Activated T-cell treated with anti-CD3 and anti-CD28 coated beads, Interleukin-2, amount 50 U/mL, for 1 hour (primary cell): ENCODE results near the gene CRY1.
"Not testable (repeated sequence)": the region's sequence is repeated elsewhere in the genome, so short reads cannot be mapped to it uniquely, and the experiment has no call there.

Source experiments
- DNase-seq: peaks from one replicate; pipeline ENCODE4 v3.0.0-alpha.2; 2020

CRY1 gene

GRCh38 chr12:107057071-107057834 is 36.1 kb downstream of the CRY1 start:
- DNase-seq = no peak

GRCh38 chr12:107053709-107054108 is 39.6 kb downstream of the CRY1 start:
- no peak for DNase-seq

GRCh38 chr12:107045186-107045585 is 48.2 kb downstream of the CRY1 start:
- DNase-seq = no peak

- no peak for DNase-seq
These were observed 50.5 kb downstream of the CRY1 start for GRCh38 chr12:107042801-107043200.

GRCh38 chr12:107035733-107036132 is 57.6 kb downstream of the CRY1 start:
- DNase-seq = no peak

- no peak for DNase-seq
These were observed 59.3 kb downstream of the CRY1 start for GRCh38 chr12:107033758-107034739.

- no peak for DNase-seq
These were observed 61.1 kb downstream of the CRY1 start for GRCh38 chr12:107032266-107032665.

- no peak for DNase-seq
These were observed 62.3 kb downstream of the CRY1 start for GRCh38 chr12:107031061-107031460.

- DNase-seq = no peak
These were observed 64.3 kb downstream of the CRY1 start for GRCh38 chr12:107029081-107029480.

- DNase-seq = no peak
These were observed 65.7 kb downstream of the CRY1 start for GRCh38 chr12:107027636-107028053.

GRCh38 chr12:107026806-107027635 is 66.3 kb downstream of the CRY1 start:
- no peak for DNase-seq

- not testable (repeated sequence) for DNase-seq
These were observed 67.0 kb downstream of the CRY1 start for GRCh38 chr12:107026356-107026755.

GRCh38 chr12:107025671-107026070 is 67.7 kb downstream of the CRY1 start:
- no peak for DNase-seq

GRCh38 chr12:107019546-107019945 is 73.8 kb downstream of the CRY1 start:
- DNase-seq = no peak

- no peak for DNase-seq
These were observed 76.3 kb downstream of the CRY1 start for GRCh38 chr12:107017042-107017441.

- no peak for DNase-seq
These were observed 79.3 kb downstream of the CRY1 start for GRCh38 chr12:107014055-107014454.

- DNase-seq = no peak
These were observed 80.5 kb downstream of the CRY1 start for GRCh38 chr12:107012736-107013425.

- no peak for DNase-seq
These were observed 81.8 kb downstream of the CRY1 start for GRCh38 chr12:107011519-107011918.

GRCh38 chr12:107007411-107007810 is 85.9 kb downstream of the CRY1 start:
- no peak for DNase-seq

GRCh38 chr12:107002665-107003064 is 90.7 kb downstream of the CRY1 start:
- DNase-seq = not testable (repeated sequence)

GRCh38 chr12:106999446-106999845 is 93.9 kb downstream of the CRY1 start:
- no peak for DNase-seq

- DNase-seq = no peak
These were observed 95.4 kb downstream of the CRY1 start for GRCh38 chr12:106997916-106998315.
